Testis (tissue), 2 donors: ENCODE results near the gene AK9.

Experiments
- POLR2A ChIP-seq: fragments of 450-650 bp; IDR thresholded peaks from one replicate; pipeline ENCODE4 v1.6.1; 2017; ENCODE audit warnings: antibody characterized with exemption, mild to moderate bottlenecking, moderate library complexity
- TF ChIP-seq, protein P1 (sequence below), 3 experiments: fragments of 450-650 bp in 2 of 3; fragments of 200-600 bp in 1 of 3; sonication (generic) in 1 of 3; IDR thresholded peaks; one replicate each; pipeline ENCODE4 v1.5.1; 2016 to 2019; ENCODE audit warnings: antibody characterized with exemption in 3 of 3, mild to moderate bottlenecking in 2 of 3, moderate library complexity in 1 of 3

DNA sequence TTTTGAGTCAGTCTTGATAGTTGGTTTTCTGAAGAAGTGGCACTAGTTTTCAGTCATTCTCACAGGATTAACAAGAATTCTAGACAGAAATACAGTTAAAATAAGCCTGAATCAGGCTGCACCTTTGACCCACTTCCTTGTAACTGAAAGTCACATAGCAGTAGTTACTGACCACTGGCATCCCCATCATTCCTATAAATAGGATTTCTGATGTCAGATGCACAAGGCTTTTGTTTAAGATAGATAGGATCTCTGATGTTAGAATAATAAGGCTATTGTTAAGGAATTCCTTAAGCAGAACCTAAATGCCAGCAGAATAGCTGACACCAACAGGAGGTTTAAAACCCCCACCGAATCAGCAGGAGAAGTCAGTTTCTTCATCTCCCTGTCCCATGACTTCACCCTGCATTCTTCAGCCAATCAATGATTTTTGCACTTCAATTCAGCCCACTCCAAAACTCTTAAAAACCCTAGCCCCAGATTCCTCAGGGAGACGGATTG, 177.4 kb downstream of the AK9 start:
- TF ChIP-seq POLR2A: no peak
- TF ChIP-seq, protein P1, sequence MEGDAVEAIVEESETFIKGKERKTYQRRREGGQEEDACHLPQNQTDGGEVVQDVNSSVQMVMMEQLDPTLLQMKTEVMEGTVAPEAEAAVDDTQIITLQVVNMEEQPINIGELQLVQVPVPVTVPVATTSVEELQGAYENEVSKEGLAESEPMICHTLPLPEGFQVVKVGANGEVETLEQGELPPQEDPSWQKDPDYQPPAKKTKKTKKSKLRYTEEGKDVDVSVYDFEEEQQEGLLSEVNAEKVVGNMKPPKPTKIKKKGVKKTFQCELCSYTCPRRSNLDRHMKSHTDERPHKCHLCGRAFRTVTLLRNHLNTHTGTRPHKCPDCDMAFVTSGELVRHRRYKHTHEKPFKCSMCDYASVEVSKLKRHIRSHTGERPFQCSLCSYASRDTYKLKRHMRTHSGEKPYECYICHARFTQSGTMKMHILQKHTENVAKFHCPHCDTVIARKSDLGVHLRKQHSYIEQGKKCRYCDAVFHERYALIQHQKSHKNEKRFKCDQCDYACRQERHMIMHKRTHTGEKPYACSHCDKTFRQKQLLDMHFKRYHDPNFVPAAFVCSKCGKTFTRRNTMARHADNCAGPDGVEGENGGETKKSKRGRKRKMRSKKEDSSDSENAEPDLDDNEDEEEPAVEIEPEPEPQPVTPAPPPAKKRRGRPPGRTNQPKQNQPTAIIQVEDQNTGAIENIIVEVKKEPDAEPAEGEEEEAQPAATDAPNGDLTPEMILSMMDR (IDR thresholded peaks at IDR 0.05): no peak
